NCI-H1694 (cell line): ENCODE results near the gene AK4.
"Not testable (repeated sequence)": the region's sequence is repeated elsewhere in the genome, so short reads cannot be mapped to it uniquely, and the experiment has no call there.

ENCODE experiments used
- DNase-seq: peaks from one replicate; lab custom pipeline; 2025; lab: John Stamatoyannopoulos, UW

The AK4 gene

GRCh38 chr1:65148178-65148547 lies at the start of gene AK4:
TSS of gene AK4 (plus strand) at chr1:65148203. CDS start at chr1:65148408, 205 bp downstream.
- DNase-seq, result not testable (repeated sequence)

- DNase-seq, result no peak
Measured at GRCh38 chr1:65103807-65104206, 44.2 kb upstream of the AK4 start.

- DNase-seq, result no peak
Measured at GRCh38 chr1:65104854-65105534, 43.0 kb upstream of the AK4 start.

GRCh38 chr1:65105596-65105995 lies 42.4 kb upstream of the AK4 start:
- no peak for DNase-seq

- no peak for DNase-seq
Measured at GRCh38 chr1:65108025-65108642, 39.9 kb upstream of the AK4 start.

GRCh38 chr1:65109487-65109886 lies 38.5 kb upstream of the AK4 start:
- DNase-seq, result no peak

- DNase-seq, result no peak
Measured at GRCh38 chr1:65112811-65113210, 35.2 kb upstream of the AK4 start.

GRCh38 chr1:65113298-65113697 lies 34.7 kb upstream of the AK4 start:
- DNase-seq, result no peak

- DNase-seq, result no peak
Measured at GRCh38 chr1:65114322-65114721, 33.7 kb upstream of the AK4 start.

- no peak for DNase-seq
Measured at GRCh38 chr1:65119951-65120350, 28.1 kb upstream of the AK4 start.

- DNase-seq, result not testable (repeated sequence)
Measured at GRCh38 chr1:65129104-65129503, 18.9 kb upstream of the AK4 start.

- no peak for DNase-seq
Measured at GRCh38 chr1:65138524-65138923, 9.5 kb upstream of the AK4 start.

- DNase-seq, result not testable (repeated sequence)
Measured at GRCh38 chr1:65139793-65140192, 8.2 kb upstream of the AK4 start.

GRCh38 chr1:65141394-65141793 lies 6.6 kb upstream of the AK4 start:
- DNase-seq, result no peak

GRCh38 chr1:65141918-65142317 lies 6.1 kb upstream of the AK4 start:
- no peak for DNase-seq

- DNase-seq, result not testable (repeated sequence)
Measured at GRCh38 chr1:65143112-65143658, 4.8 kb upstream of the AK4 start.

GRCh38 chr1:65146908-65147423 lies 1.0 kb upstream of the AK4 start:
- no peak for DNase-seq

GRCh38 chr1:65147424-65148177 lies 402 bp upstream of the AK4 start:
- DNase-seq, result no peak

GRCh38 chr1:65148548-65149350 lies 746 bp downstream of the AK4 start:
- DNase-seq, result no peak

- DNase-seq, result no peak
Measured at GRCh38 chr1:65149351-65150107, 1.5 kb downstream of the AK4 start.

- DNase-seq, result no peak
Measured at GRCh38 chr1:65150108-65150463, 2.1 kb downstream of the AK4 start.
